Astrocyte (in vitro differentiated cells and primary cell): ENCODE measurements around the gene G6PC1. TPM values are rescaled to one million over a fixed set of nuclear protein-coding genes. Genes with fewer than 3 reads are reported as not detected.

Experiments used
- DNase-seq: peaks from one replicate; pipeline ENCODE4 v3.0.0-alpha.2; 2010; ENCODE audit warnings: low read depth
- FAIRE-seq: peaks from 2 replicates; lab custom pipeline; 2011; peaks lifted over from hg19 to GRCh38; lab: Jason Lieb, UNC
- H2AFZ ChIP-seq: 2 replicates; pipeline ENCODE4 v1.6.0; 2012; ENCODE audit warnings: low read depth, low read length, inconsistent platforms
- H3K27ac ChIP-seq: 2 replicates; pipeline ENCODE4 v1.5.1; 2011; ENCODE audit warnings: low read depth, low read length, inconsistent platforms
- H3K27me3 ChIP-seq: 2 replicates; pipeline ENCODE4 v1.6.0; 2011; ENCODE audit warnings: low read length, inconsistent platforms; ENCODE audit not compliant: insufficient read depth
- H3K36me3 ChIP-seq: 2 replicates; pipeline ENCODE4 v1.5.1; 2011; ENCODE audit warnings: low read length, inconsistent platforms; ENCODE audit not compliant: insufficient read depth
- H3K4me1 ChIP-seq: 2 replicates; pipeline ENCODE4 v1.5.1; 2011; ENCODE audit warnings: low read length, inconsistent platforms; ENCODE audit not compliant: insufficient read depth
- H3K4me2 ChIP-seq: 2 replicates; pipeline ENCODE4 v1.6.0; 2012; ENCODE audit warnings: low read length, inconsistent platforms
- H3K4me3 ChIP-seq: 2 replicates; pipeline ENCODE4 v1.5.1; 2011; ENCODE audit warnings: low read depth, mild to moderate bottlenecking, low read length, inconsistent platforms; ENCODE audit not compliant: insufficient read depth
- H3K79me2 ChIP-seq: 2 replicates; pipeline ENCODE4 v1.6.0; 2012; ENCODE audit warnings: mild to moderate bottlenecking, low read length, inconsistent platforms; ENCODE audit not compliant: insufficient read depth
- H3K9ac ChIP-seq: 2 replicates; pipeline ENCODE4 v1.6.0; 2012; ENCODE audit warnings: mild to moderate bottlenecking, low read length, inconsistent platforms
- H3K9me3 ChIP-seq: 2 replicates; pipeline ENCODE4 v1.5.1; 2012; ENCODE audit warnings: low read depth, mild to moderate bottlenecking, low read length, inconsistent platforms; ENCODE audit not compliant: insufficient read depth
- H4K20me1 ChIP-seq: 2 replicates; pipeline ENCODE4 v1.6.0; 2012; ENCODE audit warnings: low read length, inconsistent platforms; ENCODE audit not compliant: insufficient read depth
- H3K27ac Mint-ChIP-seq: one replicate; pipeline ENCODE4 v1.8.0; 2021; ENCODE audit warnings: mild to moderate bottlenecking, mixed read lengths; ENCODE audit not compliant: unreplicated experiment
- H3K27me3 Mint-ChIP-seq: one replicate; pipeline ENCODE4 v1.8.0; 2021; ENCODE audit warnings: low read depth, mixed read lengths; ENCODE audit not compliant: unreplicated experiment
- H3K36me3 Mint-ChIP-seq: one replicate; pipeline ENCODE4 v1.8.0; 2021; ENCODE audit warnings: low read depth, mixed read lengths; ENCODE audit not compliant: unreplicated experiment
- H3K4me1 Mint-ChIP-seq: one replicate; pipeline ENCODE4 v1.8.0; 2021; ENCODE audit warnings: low read depth, mixed read lengths; ENCODE audit not compliant: unreplicated experiment
- H3K4me3 Mint-ChIP-seq: one replicate; pipeline ENCODE4 v1.8.0; 2021; ENCODE audit warnings: mild to moderate bottlenecking, moderate library complexity, mixed read lengths; ENCODE audit not compliant: unreplicated experiment
- H3K9me3 Mint-ChIP-seq: one replicate; pipeline ENCODE4 v1.8.0; 2021; ENCODE audit warnings: mild to moderate bottlenecking, mixed read lengths; ENCODE audit not compliant: unreplicated experiment
- EZH2 ChIP-seq: IDR thresholded peaks from 2 replicates; pipeline ENCODE4 v1.6.1; 2012; ENCODE audit warnings: mild to moderate bottlenecking, low read length, inconsistent platforms; ENCODE audit not compliant: insufficient read depth
- total RNA-seq: library from RNA; stranded (reverse); gene quantifications from 2 replicates; pipeline ENCODE4 v1.2.1, GENCODE V29; 2021
- TF ChIP-seq, protein P1 (sequence below): IDR thresholded peaks from 2 replicates; pipeline ENCODE4 v1.5.1; 2011; ENCODE audit warnings: low read depth, mild to moderate bottlenecking, inconsistent platforms, low read length, moderate library complexity; ENCODE audit not compliant: insufficient read depth

The G6PC1 gene
- total RNA-seq, 1 donor from 2014 or later: not detected

DNA sequence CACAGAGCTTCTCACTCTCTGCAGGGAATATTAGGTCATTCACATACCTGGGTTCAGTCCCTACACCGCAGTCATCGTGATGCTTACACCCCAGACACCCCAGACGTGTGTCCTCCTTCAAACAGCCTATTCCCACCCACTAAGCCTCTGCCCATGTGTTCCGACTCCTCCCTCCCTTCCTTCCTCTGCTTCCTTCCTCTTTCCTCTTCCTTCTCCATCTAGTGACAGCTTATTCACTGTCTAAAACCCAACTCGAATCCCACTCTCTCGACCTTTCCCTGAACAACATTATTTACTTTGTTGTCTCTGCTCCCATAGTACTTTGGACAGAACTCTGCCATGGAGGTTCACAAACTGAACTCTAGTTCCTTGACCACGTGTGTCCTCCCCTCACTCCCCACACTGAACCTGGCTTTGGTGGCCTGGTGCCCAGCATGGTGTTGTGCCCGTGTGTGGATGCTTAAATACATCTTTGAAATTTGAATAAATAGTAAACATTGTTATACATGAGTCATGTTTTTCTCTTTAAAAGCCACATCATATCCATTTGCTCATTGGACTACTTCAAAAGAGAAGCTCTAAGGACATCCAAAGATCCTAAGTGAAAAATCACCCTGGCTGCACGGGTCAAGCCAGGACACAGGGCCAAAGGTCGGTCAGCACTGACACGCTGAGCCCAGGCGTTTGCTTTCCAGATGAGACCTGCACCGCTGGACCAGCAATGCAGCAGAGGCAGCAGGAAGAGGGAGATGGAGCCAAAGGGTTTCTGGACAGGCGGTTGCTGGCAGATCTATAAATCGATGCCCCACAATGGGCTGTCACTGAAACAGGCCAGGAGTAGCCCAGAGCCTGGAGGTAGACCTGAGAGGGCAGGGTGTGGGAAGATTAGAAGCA is 14.1 kb upstream of the G6PC1 start:
- no peak overlapping the region for H3K27ac Mint-ChIP-seq
- no peak overlapping the region for H2AFZ ChIP-seq
- H3K9me3 Mint-ChIP-seq: no peaks in the 10 kb centered on the region
- H3K4me1 Mint-ChIP-seq: peaks cover 7% of the 10 kb centered on the region
- no peaks in the 10 kb centered on the region for H3K9me3 ChIP-seq
- FAIRE-seq (no peak), DNase-seq (no peak)
- no peaks in the 10 kb centered on the region for H3K4me1 ChIP-seq
- peaks cover 7% of the 10 kb centered on the region for H3K27me3 ChIP-seq
- H3K4me3 Mint-ChIP-seq: no peak overlapping the region
- TF ChIP-seq, protein P1, sequence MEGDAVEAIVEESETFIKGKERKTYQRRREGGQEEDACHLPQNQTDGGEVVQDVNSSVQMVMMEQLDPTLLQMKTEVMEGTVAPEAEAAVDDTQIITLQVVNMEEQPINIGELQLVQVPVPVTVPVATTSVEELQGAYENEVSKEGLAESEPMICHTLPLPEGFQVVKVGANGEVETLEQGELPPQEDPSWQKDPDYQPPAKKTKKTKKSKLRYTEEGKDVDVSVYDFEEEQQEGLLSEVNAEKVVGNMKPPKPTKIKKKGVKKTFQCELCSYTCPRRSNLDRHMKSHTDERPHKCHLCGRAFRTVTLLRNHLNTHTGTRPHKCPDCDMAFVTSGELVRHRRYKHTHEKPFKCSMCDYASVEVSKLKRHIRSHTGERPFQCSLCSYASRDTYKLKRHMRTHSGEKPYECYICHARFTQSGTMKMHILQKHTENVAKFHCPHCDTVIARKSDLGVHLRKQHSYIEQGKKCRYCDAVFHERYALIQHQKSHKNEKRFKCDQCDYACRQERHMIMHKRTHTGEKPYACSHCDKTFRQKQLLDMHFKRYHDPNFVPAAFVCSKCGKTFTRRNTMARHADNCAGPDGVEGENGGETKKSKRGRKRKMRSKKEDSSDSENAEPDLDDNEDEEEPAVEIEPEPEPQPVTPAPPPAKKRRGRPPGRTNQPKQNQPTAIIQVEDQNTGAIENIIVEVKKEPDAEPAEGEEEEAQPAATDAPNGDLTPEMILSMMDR: no peak
- H3K4me2 ChIP-seq: no peak overlapping the region
- H4K20me1 ChIP-seq: no peaks in the 10 kb centered on the region
- H3K9ac ChIP-seq: no peak overlapping the region
- no peaks in the 10 kb centered on the region for H3K36me3 Mint-ChIP-seq
- no peaks in the 10 kb centered on the region for H3K79me2 ChIP-seq
- no peaks in the 10 kb centered on the region for H3K36me3 ChIP-seq
- H3K4me3 ChIP-seq: no peak overlapping the region
- H3K27me3 Mint-ChIP-seq: peaks cover 8% of the 10 kb centered on the region
- no peak overlapping the region for H3K27ac ChIP-seq

GRCh38 chr17:42889809-42890208 is 10.8 kb upstream of the G6PC1 start:
- H3K4me1 ChIP-seq: no peaks in the 10 kb centered on the region
- DNase-seq: no peak
- H3K4me1 Mint-ChIP-seq: peaks cover 20% of the 10 kb centered on the region
- no peak overlapping the region for H3K27ac Mint-ChIP-seq
- no peak overlapping the region for H2AFZ ChIP-seq
- H4K20me1 ChIP-seq: no peaks in the 10 kb centered on the region
- H3K9me3 Mint-ChIP-seq: no peaks in the 10 kb centered on the region
- no peak overlapping the region for H3K4me2 ChIP-seq
- no peaks in the 10 kb centered on the region for H3K9me3 ChIP-seq
- H3K9ac ChIP-seq: no peak overlapping the region
- H3K79me2 ChIP-seq: no peaks in the 10 kb centered on the region
- H3K4me3 ChIP-seq: no peak overlapping the region
- TF ChIP-seq EZH2: no peak
- TF ChIP-seq, protein P1: no peak
- no peak overlapping the region for H3K4me3 Mint-ChIP-seq
- FAIRE-seq: no peak
- peaks cover 4% of the 10 kb centered on the region for H3K27me3 ChIP-seq
- H3K36me3 Mint-ChIP-seq: no peaks in the 10 kb centered on the region
- H3K27ac ChIP-seq: no peak overlapping the region
- H3K27me3 Mint-ChIP-seq: peaks cover 8% of the 10 kb centered on the region
- H3K36me3 ChIP-seq: no peaks in the 10 kb centered on the region
